ENCODE data around the gene VWA3B. TPM values are rescaled to one million over a fixed set of nuclear protein-coding genes. Genes with fewer than 3 reads are reported as not detected.
"Not testable (repeated sequence)": the region's sequence is repeated elsewhere in the genome, so short reads cannot be mapped to it uniquely, and the experiment has no call there.

Gene VWA3B
- total RNA-seq, 1 donor from 2014 or later: not detected

DNA sequence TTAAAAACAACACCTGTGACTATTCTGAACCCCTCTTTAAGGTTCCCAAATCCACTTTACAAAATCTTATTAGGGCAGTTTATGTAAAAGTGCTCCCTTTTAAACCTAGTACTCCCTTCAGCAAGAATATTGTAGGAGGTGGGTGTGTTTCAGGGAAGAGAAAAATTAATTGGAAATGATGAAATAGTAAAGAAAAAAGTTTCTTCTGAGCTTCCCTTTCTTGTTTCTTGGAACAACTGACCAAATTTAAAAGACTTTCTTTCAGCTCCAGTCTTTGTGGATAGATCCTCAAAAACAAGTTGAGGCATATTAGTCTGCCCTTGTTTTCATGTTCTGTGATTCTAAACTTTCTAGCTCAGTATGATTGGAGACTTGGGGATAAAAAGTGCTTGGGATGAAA is 3.0 kb downstream of the VWA3B start:
- TF ChIP-seq CTCF (IDR thresholded peaks at IDR 0.05; ENCODE audit: insufficient read depth, low read length, severe bottlenecking): no peak

GRCh38 chr2:98090951-98091350 is 4.0 kb downstream of the VWA3B start:
- no peaks in the 10 kb centered on the region for H3K36me3 ChIP-seq (ENCODE audit: control insufficient read depth, insufficient read depth, low read length)
- no peak for FAIRE-seq
- no peak overlapping the region for H3K4me3 ChIP-seq (ENCODE audit: low read depth, low read length)
- no peak for DNase-seq (ENCODE audit: low read depth)
- no peak for TF ChIP-seq CTCF (IDR thresholded peaks at IDR 0.05; ENCODE audit: insufficient read depth, low read length, severe bottlenecking)
- H3K27me3 ChIP-seq (ENCODE audit: control insufficient read depth, insufficient read depth, low read length): peaks cover 4% of the 10 kb centered on the region

More for the DNA sequence above, 3.0 kb downstream of the VWA3B start:
- Histone ChIP-seq H3K4me3 (ENCODE audit: low read depth, low read length) (no peak overlapping the region), H3K27me3 (ENCODE audit: control insufficient read depth, insufficient read depth, low read length) (peaks cover 4% of the 10 kb centered on the region), H3K36me3 (ENCODE audit: control insufficient read depth, insufficient read depth, low read length) (no peaks in the 10 kb centered on the region)
- FAIRE-seq: no peak
- DNase-seq (ENCODE audit: low read depth): no peak

- Histone ChIP-seq H3K27me3 (ENCODE audit: control insufficient read depth, insufficient read depth, low read length) (peaks cover 4% of the 10 kb centered on the region), H3K36me3 (ENCODE audit: control insufficient read depth, insufficient read depth, low read length) (no peaks in the 10 kb centered on the region), H3K4me3 (ENCODE audit: low read depth, low read length) (no peak overlapping the region)
- DNase-seq (ENCODE audit: low read depth): no peak
- no peak for TF ChIP-seq CTCF (IDR thresholded peaks at IDR 0.05; ENCODE audit: insufficient read depth, low read length, severe bottlenecking)
- no peak for FAIRE-seq
Observed at GRCh38 chr2:98091738-98092137, 4.8 kb downstream of the VWA3B start.

GRCh38 chr2:98093146-98093545 is 6.2 kb downstream of the VWA3B start:
- H3K4me3 ChIP-seq (ENCODE audit: low read depth, low read length): no peak overlapping the region
- no peaks in the 10 kb centered on the region for H3K27me3 ChIP-seq (ENCODE audit: control insufficient read depth, insufficient read depth, low read length)
- no peak for FAIRE-seq
- H3K36me3 ChIP-seq (ENCODE audit: control insufficient read depth, insufficient read depth, low read length): no peaks in the 10 kb centered on the region
- no peak for DNase-seq (ENCODE audit: low read depth)
- no peak for TF ChIP-seq CTCF (IDR thresholded peaks at IDR 0.05; ENCODE audit: insufficient read depth, low read length, severe bottlenecking)

DNA sequence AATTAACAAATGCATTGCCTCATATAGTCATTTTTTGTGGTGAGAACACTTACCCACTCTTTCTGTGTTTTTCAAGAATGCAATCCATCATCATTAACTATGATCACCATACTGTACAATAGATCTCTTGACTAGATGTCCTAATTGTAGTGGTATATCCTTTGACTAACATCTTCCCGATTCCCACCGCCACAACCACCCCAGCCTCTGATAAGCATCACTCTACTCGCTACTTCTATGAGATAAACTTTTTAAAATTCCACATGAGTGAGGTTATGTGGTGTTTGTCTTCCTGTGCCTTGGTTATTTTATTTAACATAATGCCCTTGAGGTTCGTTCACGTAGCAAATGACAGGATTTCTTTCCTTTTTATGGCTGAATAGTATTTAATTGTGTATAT is 6.6 kb downstream of the VWA3B start:
- FAIRE-seq: no peak
- no peak for DNase-seq (ENCODE audit: low read depth)
- Histone ChIP-seq H3K4me3 (ENCODE audit: low read depth, low read length) (no peak overlapping the region), H3K36me3 (ENCODE audit: control insufficient read depth, insufficient read depth, low read length) (no peaks in the 10 kb centered on the region), H3K27me3 (ENCODE audit: control insufficient read depth, insufficient read depth, low read length) (no peaks in the 10 kb centered on the region)
- no peak for TF ChIP-seq CTCF (IDR thresholded peaks at IDR 0.05; ENCODE audit: insufficient read depth, low read length, severe bottlenecking)

DNA sequence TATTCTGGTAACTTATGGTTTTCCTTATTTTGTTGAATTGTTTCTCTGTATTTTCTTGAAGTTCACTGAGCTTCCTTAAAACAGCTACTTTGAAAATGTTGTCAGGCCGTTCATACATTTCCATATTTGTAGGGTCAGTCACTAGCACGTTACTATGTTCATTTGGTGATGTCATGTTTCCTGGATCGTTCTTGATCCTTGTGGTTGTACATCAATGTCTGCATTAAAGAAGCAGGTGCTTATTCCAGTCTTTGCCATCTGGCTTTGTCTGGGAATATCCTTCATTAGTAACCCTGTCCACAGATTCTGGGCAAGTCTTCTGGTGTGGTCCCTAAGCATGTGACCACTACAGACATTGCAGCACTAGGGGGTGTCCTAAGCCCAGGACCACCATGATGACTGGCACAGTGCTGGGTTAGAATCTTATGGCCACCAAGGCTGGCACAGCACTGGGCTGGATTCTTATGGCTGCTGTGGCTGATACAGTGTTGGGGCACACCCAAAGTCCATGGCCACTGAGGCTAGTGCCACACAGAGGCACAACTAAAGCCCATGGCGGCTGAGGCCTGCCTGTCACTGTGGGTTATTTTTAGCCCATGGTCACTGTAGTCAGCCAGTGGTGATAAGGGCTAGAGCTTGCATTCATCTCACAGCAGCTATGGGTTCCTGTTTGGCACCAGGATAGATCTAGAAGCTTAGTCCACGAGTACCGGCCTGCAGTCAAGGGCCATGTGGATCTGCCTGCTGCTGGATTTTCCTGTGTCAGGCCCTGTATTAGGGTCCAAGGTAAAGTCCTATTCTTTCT is 13.2 kb downstream of the VWA3B start:
- TF ChIP-seq CTCF (IDR thresholded peaks at IDR 0.05; ENCODE audit: insufficient read depth, low read length, severe bottlenecking): no peak
- FAIRE-seq (no peak), DNase-seq (ENCODE audit: low read depth) (no peak)
- H3K4me3 ChIP-seq (ENCODE audit: low read depth, low read length): no peak overlapping the region
- H3K36me3 ChIP-seq (ENCODE audit: control insufficient read depth, insufficient read depth, low read length): no peaks in the 10 kb centered on the region
- no peaks in the 10 kb centered on the region for H3K27me3 ChIP-seq (ENCODE audit: control insufficient read depth, insufficient read depth, low read length)

GRCh38 chr2:98102315-98102714 is 15.3 kb downstream of the VWA3B start:
- not testable (repeated sequence) for H3K4me3 ChIP-seq (ENCODE audit: low read depth, low read length); H3K36me3 ChIP-seq (ENCODE audit: control insufficient read depth, insufficient read depth, low read length); H3K27me3 ChIP-seq (ENCODE audit: control insufficient read depth, insufficient read depth, low read length); FAIRE-seq; DNase-seq (ENCODE audit: low read depth)

Measured in bronchial epithelial cell (primary cell).